Measurements from ENCODE around the gene PRDM5. TPM values are rescaled to one million over a fixed set of nuclear protein-coding genes. Genes with fewer than 3 reads are reported as not detected.

Gene PRDM5
- total and polyA plus RNA-seq, 12 donors = 3.4 to 26.1 (median 12.3) TPM

GRCh38 chr4:120869613-120870278 lies 52.8 kb downstream of the PRDM5 start:
- H3K27ac ChIP-seq = no peak overlapping the region
- 79 to 97% (median 91%) methylated on average over 5 of the region's 5 CpGs for WGBS, 4 donors
- no peaks in the 10 kb centered on the region for H3K36me3 ChIP-seq (replicated peaks in 1 of 2)
- no peak overlapping the region for H3K4me3 ChIP-seq
- H3K9me3 ChIP-seq (replicated peaks in 1 of 3) = no peaks in the 10 kb centered on the region
- no peaks in the 10 kb centered on the region for H3K27me3 ChIP-seq
- intact Hi-C loops (cut with DNase I) = no loop called here
- no peaks in the 10 kb centered on the region for H3K4me1 ChIP-seq (replicated peaks in 1 of 2)
- no peak for DNase-seq
- TF ChIP-seq POLR2A (IDR thresholded peaks at IDR 0.05) = no peak
- TF ChIP-seq CTCF (IDR thresholded peaks at IDR 0.05) = no peak

- no peak overlapping the region for H3K4me3 ChIP-seq
- intact Hi-C loops (cut with DNase I) = no loop called here
- H3K4me1 ChIP-seq (replicated peaks in 1 of 2) = no peaks in the 10 kb centered on the region
- H3K36me3 ChIP-seq (replicated peaks in 1 of 2) = no peaks in the 10 kb centered on the region
- H3K27ac ChIP-seq = no peak overlapping the region
- no peaks in the 10 kb centered on the region for H3K27me3 ChIP-seq
- no peaks in the 10 kb centered on the region for H3K9me3 ChIP-seq (replicated peaks in 1 of 3)
- TF ChIP-seq POLR2A (IDR thresholded peaks at IDR 0.05) = no peak
- TF ChIP-seq CTCF (IDR thresholded peaks at IDR 0.05) = no peak
- DNase-seq = no peak
These were observed 55.0 kb downstream of the PRDM5 start for GRCh38 chr4:120867506-120867905.

GRCh38 chr4:120865985-120866384 lies 56.5 kb downstream of the PRDM5 start:
- Histone ChIP-seq H3K36me3 (replicated peaks in 1 of 2) (no peaks in the 10 kb centered on the region), H3K4me1 (replicated peaks in 1 of 2) (no peaks in the 10 kb centered on the region), H3K27ac (no peak overlapping the region), H3K9me3 (replicated peaks in 1 of 3) (no peaks in the 10 kb centered on the region), H3K4me3 (no peak overlapping the region), H3K27me3 (no peaks in the 10 kb centered on the region)
- TF ChIP-seq CTCF (IDR thresholded peaks at IDR 0.05) (no peak), POLR2A (IDR thresholded peaks at IDR 0.05) (no peak)
- intact Hi-C loops (cut with DNase I) = no loop called here
- DNase-seq = no peak
- WGBS, 4 donors = 90 to 99% (median 96%) methylated on average over 1 of the region's 1 CpG

- Histone ChIP-seq H3K27me3 (no peaks in the 10 kb centered on the region), H3K9me3 (replicated peaks in 1 of 3) (no peaks in the 10 kb centered on the region), H3K27ac (no peak overlapping the region), H3K36me3 (replicated peaks in 1 of 2) (no peaks in the 10 kb centered on the region), H3K4me1 (replicated peaks in 1 of 2) (no peaks in the 10 kb centered on the region), H3K4me3 (no peak overlapping the region)
- TF ChIP-seq POLR2A (IDR thresholded peaks at IDR 0.05) (no peak), CTCF (IDR thresholded peaks at IDR 0.05) (no peak)
- 85 to 98% (median 90%) methylated on average over 2 of the region's 2 CpGs for WGBS, 4 donors
- DNase-seq = no peak
- intact Hi-C loops (cut with DNase I) = no loop called here
These were observed 57.6 kb downstream of the PRDM5 start for GRCh38 chr4:120864969-120865368.
